GM10266 (cell line): ENCODE results near the gene NDEL1.
A peak's percentile ranks its signal among the peaks of the same experiment; 100 is the strongest.

Experiments
- DNase-seq: peaks from one replicate; pipeline ENCODE4 v3.0.0; 2012; ENCODE audit errors: extremely low spot score
- TF ChIP-seq, protein P1 (sequence below): IDR thresholded peaks from 2 replicates; pipeline ENCODE4 v1.5.1; 2012; ENCODE audit warnings: mild to moderate bottlenecking, low read depth; ENCODE audit not compliant: control insufficient read depth, insufficient read depth; ENCODE audit errors: missing control alignments

Gene NDEL1, protein sequence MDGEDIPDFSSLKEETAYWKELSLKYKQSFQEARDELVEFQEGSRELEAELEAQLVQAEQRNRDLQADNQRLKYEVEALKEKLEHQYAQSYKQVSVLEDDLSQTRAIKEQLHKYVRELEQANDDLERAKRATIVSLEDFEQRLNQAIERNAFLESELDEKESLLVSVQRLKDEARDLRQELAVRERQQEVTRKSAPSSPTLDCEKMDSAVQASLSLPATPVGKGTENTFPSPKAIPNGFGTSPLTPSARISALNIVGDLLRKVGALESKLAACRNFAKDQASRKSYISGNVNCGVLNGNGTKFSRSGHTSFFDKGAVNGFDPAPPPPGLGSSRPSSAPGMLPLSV

DNA sequence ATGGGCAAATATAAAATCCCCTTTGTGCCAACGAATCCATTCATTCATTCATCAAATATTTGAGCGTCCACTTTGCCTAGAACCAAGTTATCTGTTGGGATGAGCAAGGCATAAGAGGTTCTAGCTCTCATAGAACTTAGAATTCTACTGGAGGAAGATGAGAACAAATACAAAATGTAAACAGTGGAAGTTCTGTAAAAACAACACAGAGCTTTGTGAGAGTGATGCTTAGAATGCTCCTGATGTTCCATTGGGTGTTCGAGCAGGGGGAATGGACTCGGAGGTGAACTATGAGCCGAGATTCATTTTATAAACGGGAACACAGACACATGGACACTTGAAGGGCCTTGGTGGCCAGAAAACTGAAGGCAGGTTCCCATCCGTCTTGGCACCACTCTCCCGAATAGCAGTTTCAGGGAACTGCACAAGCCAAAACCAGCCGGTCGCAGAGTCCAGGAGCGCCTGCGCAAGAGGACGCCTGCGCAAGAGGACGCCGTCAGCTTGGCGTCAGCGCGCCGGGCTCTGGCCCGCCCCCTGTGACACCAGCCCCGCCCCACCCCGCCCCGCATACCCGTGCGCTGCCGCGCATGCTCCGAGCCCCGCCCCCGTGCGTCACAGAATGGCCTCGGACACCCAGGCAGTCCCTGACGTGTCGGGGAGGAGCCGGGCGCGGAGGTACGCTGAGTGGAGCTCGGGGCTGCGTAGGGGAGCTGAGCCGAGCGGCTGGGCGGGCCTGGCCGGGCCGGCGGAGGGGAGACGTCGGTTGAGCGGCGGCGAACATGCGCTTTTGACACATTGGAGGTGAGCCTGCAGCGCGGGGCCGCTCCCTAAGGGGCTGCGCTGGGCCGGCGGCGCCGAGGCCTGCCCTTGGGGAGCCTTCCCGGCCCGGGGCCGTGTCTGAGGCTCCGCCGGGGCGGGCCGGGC, at the start of gene NDEL1:
NDEL1 (plus strand) TSS at position 640 of the 924 bp plus-strand sequence. CDS start 8,388 bp downstream, outside the sequence.
- TF ChIP-seq, protein P1, sequence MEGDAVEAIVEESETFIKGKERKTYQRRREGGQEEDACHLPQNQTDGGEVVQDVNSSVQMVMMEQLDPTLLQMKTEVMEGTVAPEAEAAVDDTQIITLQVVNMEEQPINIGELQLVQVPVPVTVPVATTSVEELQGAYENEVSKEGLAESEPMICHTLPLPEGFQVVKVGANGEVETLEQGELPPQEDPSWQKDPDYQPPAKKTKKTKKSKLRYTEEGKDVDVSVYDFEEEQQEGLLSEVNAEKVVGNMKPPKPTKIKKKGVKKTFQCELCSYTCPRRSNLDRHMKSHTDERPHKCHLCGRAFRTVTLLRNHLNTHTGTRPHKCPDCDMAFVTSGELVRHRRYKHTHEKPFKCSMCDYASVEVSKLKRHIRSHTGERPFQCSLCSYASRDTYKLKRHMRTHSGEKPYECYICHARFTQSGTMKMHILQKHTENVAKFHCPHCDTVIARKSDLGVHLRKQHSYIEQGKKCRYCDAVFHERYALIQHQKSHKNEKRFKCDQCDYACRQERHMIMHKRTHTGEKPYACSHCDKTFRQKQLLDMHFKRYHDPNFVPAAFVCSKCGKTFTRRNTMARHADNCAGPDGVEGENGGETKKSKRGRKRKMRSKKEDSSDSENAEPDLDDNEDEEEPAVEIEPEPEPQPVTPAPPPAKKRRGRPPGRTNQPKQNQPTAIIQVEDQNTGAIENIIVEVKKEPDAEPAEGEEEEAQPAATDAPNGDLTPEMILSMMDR: no peak
- DNase-seq: peak; percentile 99

DNA sequence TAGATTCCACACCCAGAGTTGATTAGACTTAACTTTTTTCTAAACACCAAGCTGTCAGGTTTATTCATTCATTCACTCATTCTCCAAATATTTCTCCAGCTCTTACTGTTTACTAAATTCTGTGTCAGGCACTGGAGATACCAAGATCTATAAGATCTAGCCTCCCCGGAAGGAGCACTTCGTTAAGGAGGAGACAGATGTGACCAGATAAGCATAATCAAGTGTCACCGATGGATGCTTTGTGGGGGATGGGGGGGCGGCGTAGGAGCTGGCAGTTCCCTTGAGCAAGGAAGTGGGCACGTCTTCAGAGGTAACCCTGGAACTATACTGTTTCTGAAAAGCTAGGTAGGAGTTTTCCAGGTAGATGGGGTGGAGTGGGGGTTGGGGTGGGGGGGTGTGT, 48.8 kb upstream of the NDEL1 start:
- TF ChIP-seq, protein P1: no peak
- DNase-seq: no peak

DNA sequence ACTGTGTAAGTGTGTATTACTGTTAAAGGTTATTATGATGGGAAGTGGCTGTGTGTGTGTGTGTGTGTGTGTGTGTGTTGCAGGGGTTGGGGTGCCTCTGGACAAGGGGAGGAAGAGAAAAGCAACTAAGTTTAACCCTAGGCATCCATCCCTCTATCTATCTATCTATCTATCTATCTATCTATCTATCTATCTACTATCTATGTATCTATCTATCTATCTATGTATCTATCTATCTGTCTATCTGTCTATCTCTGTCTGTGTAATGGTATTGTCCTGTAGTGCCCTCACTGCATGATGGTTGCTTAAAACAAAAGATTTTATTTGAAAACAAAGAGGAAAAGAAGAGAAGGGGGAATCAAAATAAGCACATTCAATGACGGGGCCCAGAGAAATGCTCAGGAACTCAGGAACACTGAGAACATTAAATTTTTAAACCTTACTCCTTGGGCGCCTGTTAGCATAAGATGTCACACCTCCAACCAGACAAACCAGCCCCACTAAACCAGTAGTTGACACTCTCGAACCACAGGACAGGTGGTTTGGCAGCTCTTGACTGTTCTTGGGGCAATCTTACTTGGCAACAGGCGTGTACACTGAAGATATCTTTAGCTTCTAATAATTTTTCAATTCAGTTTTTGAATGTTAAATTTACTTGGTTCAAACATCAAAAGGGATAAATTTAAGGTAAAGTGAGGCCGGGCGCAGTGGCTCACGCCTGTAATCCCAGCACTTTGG, 47.6 kb upstream of the NDEL1 start:
- no peak for DNase-seq
- TF ChIP-seq, protein P1: no peak

DNA sequence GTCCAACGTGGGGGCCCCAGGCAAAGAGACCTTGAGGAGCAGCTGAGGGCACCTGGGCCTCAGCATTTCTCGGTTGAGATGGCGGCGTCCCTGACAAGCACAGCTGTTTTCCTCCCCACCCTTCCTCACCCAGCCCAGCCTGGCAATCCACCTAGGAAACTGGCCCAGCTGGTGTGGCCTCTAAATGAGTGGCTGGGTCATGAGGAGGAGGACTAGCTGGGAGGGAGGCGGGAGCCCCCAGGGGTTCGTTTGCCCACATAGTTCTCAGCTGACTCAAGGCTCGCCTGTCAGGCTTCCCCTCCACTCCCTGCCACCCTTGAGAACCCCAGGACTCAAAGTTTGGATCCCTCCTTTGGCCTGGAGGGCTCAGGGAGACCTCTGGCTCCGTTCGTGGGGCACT, 44.0 kb upstream of the NDEL1 start:
- DNase-seq: no peak

DNA sequence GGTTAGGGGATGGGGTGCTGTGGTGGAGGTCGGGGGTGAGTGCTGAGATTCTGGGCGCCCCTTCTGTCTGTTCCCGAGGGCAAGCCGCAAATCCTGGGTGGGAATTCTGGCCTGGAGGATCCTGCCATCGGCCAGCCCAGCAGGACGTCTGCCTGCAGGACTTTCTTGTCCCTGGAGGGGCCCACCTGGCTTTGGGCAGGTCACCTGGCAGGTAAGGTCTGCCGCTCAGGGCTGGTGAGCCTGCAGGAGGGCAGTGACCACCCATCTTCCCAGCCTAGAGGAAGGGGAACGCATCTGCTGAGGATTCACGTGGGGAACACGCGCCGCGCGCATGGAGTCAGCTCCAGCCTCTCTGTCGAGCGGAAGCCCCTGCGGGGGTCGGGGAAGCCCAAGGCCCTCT, 43.4 kb upstream of the NDEL1 start:
- no peak for DNase-seq
- TF ChIP-seq, protein P1: no peak

More for the DNA sequence above, 44.0 kb upstream of the NDEL1 start:
- TF ChIP-seq, protein P1: no peak

DNA sequence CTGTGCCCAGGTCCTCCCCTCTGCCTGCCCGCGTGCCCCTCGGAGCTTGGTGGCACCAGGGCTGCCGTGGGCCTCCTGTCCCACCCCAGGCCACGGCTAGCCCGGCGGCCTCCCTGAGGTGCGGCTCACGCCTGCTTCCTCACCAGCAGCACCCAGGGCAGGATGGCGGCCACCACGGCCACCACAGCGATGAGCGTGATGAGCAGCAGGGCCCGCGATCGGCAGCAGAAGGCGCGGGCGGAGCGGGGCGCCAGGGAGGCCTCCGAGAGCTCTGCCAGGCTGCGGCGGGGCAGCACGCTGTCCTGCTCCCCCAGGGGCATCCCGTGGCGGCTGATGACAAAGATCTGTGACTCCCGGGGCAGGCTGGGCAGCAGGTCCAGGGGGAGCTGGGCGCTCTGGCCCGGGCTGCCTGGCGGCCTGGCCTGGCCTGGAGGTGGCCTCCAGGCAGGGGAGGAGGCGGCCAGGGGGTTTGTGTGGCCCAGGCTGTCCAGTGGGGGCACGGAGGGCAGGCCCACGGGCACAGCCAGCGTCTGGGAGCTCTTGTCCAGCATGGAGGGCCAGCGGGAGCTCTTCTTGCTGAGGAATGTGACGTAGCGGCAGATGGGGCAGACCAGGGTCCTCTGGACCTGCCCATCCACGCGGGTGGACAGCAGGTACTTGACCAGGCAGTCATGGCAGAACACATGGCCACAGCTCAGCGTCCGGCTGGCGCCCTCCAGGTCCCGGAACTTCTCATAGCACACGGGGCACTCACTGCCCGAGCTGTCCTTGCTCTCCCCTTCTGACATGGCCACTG, 42.8 kb upstream of the NDEL1 start:
- TF ChIP-seq, protein P1: no peak
- DNase-seq: no peak
